ENCODE measurements around the gene ADAMTS2. TPM values are rescaled to one million over a fixed set of nuclear protein-coding genes. Genes with fewer than 3 reads are reported as not detected.

ADAMTS2 gene
- total RNA-seq, 1 experiment from 2014 or later, result 3.9 TPM

DNA sequence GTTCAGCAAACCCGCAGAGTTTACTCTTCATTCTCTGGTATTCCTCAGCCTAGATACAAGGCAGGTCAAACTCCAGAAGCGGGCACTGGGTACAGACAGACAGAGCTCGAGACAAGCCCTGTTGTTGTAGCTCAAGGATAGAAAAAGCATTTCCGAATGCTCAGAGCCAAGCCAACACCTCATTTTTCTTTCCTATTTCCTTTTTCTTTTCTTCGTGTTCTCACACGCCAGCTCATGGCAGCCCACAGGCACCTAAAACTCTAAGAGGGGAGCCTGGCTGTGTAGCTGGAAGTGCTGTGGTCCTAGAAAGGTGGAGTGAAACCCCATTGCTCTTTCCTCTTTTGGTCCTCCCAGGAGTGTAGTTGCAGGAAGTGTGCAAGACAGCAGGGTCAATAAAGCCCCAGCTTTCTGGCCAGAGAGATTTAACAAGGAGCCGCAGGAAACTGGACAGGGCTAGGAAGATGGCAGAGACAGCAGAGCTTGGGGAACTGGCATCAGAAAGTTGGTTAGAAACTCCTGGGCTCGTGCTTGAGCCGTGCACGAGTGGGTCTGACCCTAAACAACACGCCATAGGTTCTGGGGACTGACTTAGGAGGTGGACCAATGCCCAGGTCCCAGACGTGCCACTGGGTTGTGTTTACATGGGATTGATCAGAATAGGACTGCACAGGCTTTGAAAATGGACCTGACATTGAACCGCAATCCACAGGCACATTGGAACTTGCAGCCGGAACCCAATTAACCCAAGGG, 41.6 kb downstream of the ADAMTS2 start:
- no peaks in the 10 kb centered on the region for H4K20me1 ChIP-seq (ENCODE audit: insufficient read depth)
- no peak overlapping the region for H2AFZ ChIP-seq (ENCODE audit: low read depth, low read length, poor library complexity, severe bottlenecking)
- no peak overlapping the region for H3K27ac ChIP-seq (ENCODE audit: low read depth, low read length)
- no peaks in the 10 kb centered on the region for H3K9me2 ChIP-seq (ENCODE audit: insufficient read depth)
- H3K27me3 ChIP-seq (ENCODE audit: insufficient read depth, low read length), result peaks cover 11% of the 10 kb centered on the region; the same call in 1 of the 2 replicates
- POLR2A ChIA-PET, result no interaction called here
- H3K4me1 ChIP-seq (ENCODE audit: control insufficient read depth in 1 of 2, insufficient read depth in 2 of 2, low read length in 2 of 2), result no peaks in the 10 kb centered on the region
- no peak overlapping the region for H3K4me2 ChIP-seq (ENCODE audit: low read length)
- no TSS peak for BruUV-seq (replicated peaks)
- DNase-seq (ENCODE audit: low read depth, low spot score) (no peak), ATAC-seq (no peak)
- no peak overlapping the region for H3K9ac ChIP-seq (ENCODE audit: low read length)
- intact Hi-C loops (cut with micrococcal nuclease), result no loop called here
- H3K79me2 ChIP-seq (ENCODE audit: insufficient read depth, low read length), result no peaks in the 10 kb centered on the region
- no peaks in the 10 kb centered on the region for H3K9me3 ChIP-seq (ENCODE audit: control insufficient read depth in 1 of 2, insufficient read depth in 1 of 2, low read depth in 1 of 2, low read length in 2 of 2)
- no peak overlapping the region for H3K4me3 ChIP-seq (replicated peaks in 1 of 2; ENCODE audit: low read depth in 1 of 2, low read length in 2 of 2)
- CTCF ChIA-PET, result no interaction called here
- TF ChIP-seq SRF (IDR thresholded peaks at IDR 0.05; ENCODE audit: low read depth), result no peak
- TF ChIP-seq, protein P1, sequence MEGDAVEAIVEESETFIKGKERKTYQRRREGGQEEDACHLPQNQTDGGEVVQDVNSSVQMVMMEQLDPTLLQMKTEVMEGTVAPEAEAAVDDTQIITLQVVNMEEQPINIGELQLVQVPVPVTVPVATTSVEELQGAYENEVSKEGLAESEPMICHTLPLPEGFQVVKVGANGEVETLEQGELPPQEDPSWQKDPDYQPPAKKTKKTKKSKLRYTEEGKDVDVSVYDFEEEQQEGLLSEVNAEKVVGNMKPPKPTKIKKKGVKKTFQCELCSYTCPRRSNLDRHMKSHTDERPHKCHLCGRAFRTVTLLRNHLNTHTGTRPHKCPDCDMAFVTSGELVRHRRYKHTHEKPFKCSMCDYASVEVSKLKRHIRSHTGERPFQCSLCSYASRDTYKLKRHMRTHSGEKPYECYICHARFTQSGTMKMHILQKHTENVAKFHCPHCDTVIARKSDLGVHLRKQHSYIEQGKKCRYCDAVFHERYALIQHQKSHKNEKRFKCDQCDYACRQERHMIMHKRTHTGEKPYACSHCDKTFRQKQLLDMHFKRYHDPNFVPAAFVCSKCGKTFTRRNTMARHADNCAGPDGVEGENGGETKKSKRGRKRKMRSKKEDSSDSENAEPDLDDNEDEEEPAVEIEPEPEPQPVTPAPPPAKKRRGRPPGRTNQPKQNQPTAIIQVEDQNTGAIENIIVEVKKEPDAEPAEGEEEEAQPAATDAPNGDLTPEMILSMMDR (IDR thresholded peaks at IDR 0.05 in 2 of 3, conservative IDR thresholded peaks at IDR 0.05 in 1 of 3; ENCODE audit: borderline replicate concordance in 1 of 3, insufficient read depth in 1 of 3, low read depth in 2 of 3, low read length in 2 of 3), result no peak
- TF ChIP-seq SP1 (IDR thresholded peaks at IDR 0.05; ENCODE audit: low read depth), result no peak
- no peak for TF ChIP-seq POLR2A (IDR thresholded peaks at IDR 0.05; ENCODE audit: borderline replicate concordance, extremely low read depth, insufficient read depth, insufficient read length)
- TF ChIP-seq EGR1 (IDR thresholded peaks at IDR 0.05; ENCODE audit: low read depth), result no peak
- no peak for TF ChIP-seq SIN3A (IDR thresholded peaks at IDR 0.05; ENCODE audit: low read depth)
- RAD21 ChIA-PET (ENCODE audit: low non-redundant PET in 1 of 2, low total read pairs in 2 of 2, uncharacterized antibody in 2 of 2, unreplicated experiment in 2 of 2), result no interaction called here
- no peaks in the 10 kb centered on the region for H3K36me3 ChIP-seq (ENCODE audit: control insufficient read depth in 1 of 2, insufficient read depth in 2 of 2, low read length in 2 of 2)

DNA sequence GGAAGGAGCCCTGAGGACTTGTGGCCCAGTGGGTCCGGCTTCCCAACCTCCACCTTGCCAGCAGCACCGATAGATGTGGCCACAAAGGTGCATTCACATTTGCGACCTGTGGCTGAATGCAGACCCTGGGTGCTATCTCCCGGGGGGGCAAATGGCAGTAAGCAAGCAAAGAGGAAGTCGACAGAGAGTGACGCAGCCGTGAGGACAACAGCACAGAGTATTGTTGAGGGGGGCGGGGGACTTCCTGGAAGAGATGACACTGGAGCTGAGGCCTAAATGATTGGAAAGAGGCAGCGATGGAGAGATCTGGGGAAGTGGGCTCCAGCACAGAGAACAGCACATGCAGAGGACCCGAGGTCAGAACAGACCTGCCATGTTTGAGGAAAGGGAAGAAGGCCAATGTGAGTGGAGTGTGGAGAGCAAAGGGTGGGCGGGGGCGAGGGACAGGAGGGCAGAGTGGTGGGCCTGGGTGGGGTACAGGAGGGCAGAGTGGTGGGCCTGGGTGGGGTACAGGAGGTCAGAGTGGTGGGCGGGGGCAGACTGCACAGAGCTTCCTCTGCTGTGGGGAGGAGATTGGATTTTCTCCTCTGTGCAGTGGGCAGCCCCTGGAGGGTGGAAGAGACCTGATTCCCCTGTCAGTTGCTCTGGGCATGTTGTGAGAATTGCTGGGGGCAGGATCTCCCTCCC, 42.6 kb downstream of the ADAMTS2 start:
- no peak overlapping the region for H2AFZ ChIP-seq (ENCODE audit: low read depth, low read length, poor library complexity, severe bottlenecking)
- ChIA-PET CTCF (no interaction called here), POLR2A (no interaction called here), RAD21 (ENCODE audit: low non-redundant PET in 1 of 2, low total read pairs in 2 of 2, uncharacterized antibody in 2 of 2, unreplicated experiment in 2 of 2) (no interaction called here)
- no peaks in the 10 kb centered on the region for H3K9me3 ChIP-seq (ENCODE audit: control insufficient read depth in 1 of 2, insufficient read depth in 1 of 2, low read depth in 1 of 2, low read length in 2 of 2)
- H3K9me2 ChIP-seq (ENCODE audit: insufficient read depth), result no peaks in the 10 kb centered on the region
- no peak overlapping the region for H3K9ac ChIP-seq (ENCODE audit: low read length)
- H3K27me3 ChIP-seq (ENCODE audit: insufficient read depth, low read length), result peaks cover 11% of the 10 kb centered on the region; the same call in 1 of the 2 replicates
- H3K79me2 ChIP-seq (ENCODE audit: insufficient read depth, low read length), result no peaks in the 10 kb centered on the region
- no peak overlapping the region for H3K27ac ChIP-seq (ENCODE audit: low read depth, low read length)
- H3K4me3 ChIP-seq (replicated peaks in 1 of 2; ENCODE audit: low read depth in 1 of 2, low read length in 2 of 2), result no peak overlapping the region
- intact Hi-C loops (cut with micrococcal nuclease), result no loop called here
- H3K4me2 ChIP-seq (ENCODE audit: low read length), result no peak overlapping the region
- no peaks in the 10 kb centered on the region for H3K4me1 ChIP-seq (ENCODE audit: control insufficient read depth in 1 of 2, insufficient read depth in 2 of 2, low read length in 2 of 2)
- ATAC-seq (no peak), DNase-seq (ENCODE audit: low read depth, low spot score) (no peak)
- no peaks in the 10 kb centered on the region for H4K20me1 ChIP-seq (ENCODE audit: insufficient read depth)
- BruUV-seq (replicated peaks), result no TSS peak
- H3K36me3 ChIP-seq (ENCODE audit: control insufficient read depth in 1 of 2, insufficient read depth in 2 of 2, low read length in 2 of 2), result no peaks in the 10 kb centered on the region
- TF ChIP-seq ZNF274 (IDR thresholded peaks at IDR 0.05; ENCODE audit: low read depth, low read length) (no peak), SRF (IDR thresholded peaks at IDR 0.05; ENCODE audit: low read depth) (no peak), EZH2 (IDR thresholded peaks at IDR 0.05) (no peak), TCF7L2 (IDR thresholded peaks at IDR 0.05; ENCODE audit: borderline replicate concordance, extremely low read depth, insufficient read depth, insufficient read length) (no peak), JUND (IDR thresholded peaks at IDR 0.05) (no peak), CBX3 (IDR thresholded peaks at IDR 0.05; ENCODE audit: low read depth) (no peak), ELF1 (IDR thresholded peaks at IDR 0.05; ENCODE audit: borderline replicate concordance, low read depth) (no peak), EZH2phosphoT487 (IDR thresholded peaks at IDR 0.05; ENCODE audit: borderline replicate concordance) (no peak)
- TF ChIP-seq, protein P2, sequence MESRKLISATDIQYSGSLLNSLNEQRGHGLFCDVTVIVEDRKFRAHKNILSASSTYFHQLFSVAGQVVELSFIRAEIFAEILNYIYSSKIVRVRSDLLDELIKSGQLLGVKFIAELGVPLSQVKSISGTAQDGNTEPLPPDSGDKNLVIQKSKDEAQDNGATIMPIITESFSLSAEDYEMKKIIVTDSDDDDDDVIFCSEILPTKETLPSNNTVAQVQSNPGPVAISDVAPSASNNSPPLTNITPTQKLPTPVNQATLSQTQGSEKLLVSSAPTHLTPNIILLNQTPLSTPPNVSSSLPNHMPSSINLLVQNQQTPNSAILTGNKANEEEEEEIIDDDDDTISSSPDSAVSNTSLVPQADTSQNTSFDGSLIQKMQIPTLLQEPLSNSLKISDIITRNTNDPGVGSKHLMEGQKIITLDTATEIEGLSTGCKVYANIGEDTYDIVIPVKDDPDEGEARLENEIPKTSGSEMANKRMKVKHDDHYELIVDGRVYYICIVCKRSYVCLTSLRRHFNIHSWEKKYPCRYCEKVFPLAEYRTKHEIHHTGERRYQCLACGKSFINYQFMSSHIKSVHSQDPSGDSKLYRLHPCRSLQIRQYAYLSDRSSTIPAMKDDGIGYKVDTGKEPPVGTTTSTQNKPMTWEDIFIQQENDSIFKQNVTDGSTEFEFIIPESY (IDR thresholded peaks at IDR 0.05; ENCODE audit: extremely low read depth, insufficient replicate concordance, low read length), result no peak
- TF ChIP-seq, protein P3, sequence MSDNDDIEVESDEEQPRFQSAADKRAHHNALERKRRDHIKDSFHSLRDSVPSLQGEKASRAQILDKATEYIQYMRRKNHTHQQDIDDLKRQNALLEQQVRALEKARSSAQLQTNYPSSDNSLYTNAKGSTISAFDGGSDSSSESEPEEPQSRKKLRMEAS (IDR thresholded peaks at IDR 0.05), result no peak
- TF ChIP-seq, protein P4, sequence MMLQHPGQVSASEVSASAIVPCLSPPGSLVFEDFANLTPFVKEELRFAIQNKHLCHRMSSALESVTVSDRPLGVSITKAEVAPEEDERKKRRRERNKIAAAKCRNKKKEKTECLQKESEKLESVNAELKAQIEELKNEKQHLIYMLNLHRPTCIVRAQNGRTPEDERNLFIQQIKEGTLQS (IDR thresholded peaks at IDR 0.05), result no peak

Measured in HCT116 (cell line).